NOMO-1 treated with dmso at 0.1 percent for 144 hours (cell line): ENCODE measurements around the gene MX1.
A peak's percentile ranks its signal among the peaks of the same experiment; 100 is the strongest.
"Not testable (repeated sequence)": the region's sequence is repeated elsewhere in the genome, so short reads cannot be mapped to it uniquely, and the experiment has no call there.

Experiments used
- DNase-seq: peaks from one replicate; lab custom pipeline; 2025; ENCODE audit not compliant: unreplicated experiment; lab: John Stamatoyannopoulos, UW

MX1 gene

GRCh38 chr21:41406340-41406739, 19.7 kb upstream of the MX1 start:
- DNase-seq: no peak

GRCh38 chr21:41407541-41408460, 18.2 kb upstream of the MX1 start:
- no peak for DNase-seq

GRCh38 chr21:41410361-41410760, 15.7 kb upstream of the MX1 start:
- no peak for DNase-seq

- no peak for DNase-seq
Measured at GRCh38 chr21:41410767-41411448, 15.1 kb upstream of the MX1 start.

GRCh38 chr21:41411449-41412089, 14.5 kb upstream of the MX1 start:
- no peak for DNase-seq

GRCh38 chr21:41417505-41417904, 8.5 kb upstream of the MX1 start:
- DNase-seq: not testable (repeated sequence)

- DNase-seq: no peak
Measured at GRCh38 chr21:41418393-41418792, 7.6 kb upstream of the MX1 start.

GRCh38 chr21:41418956-41419680, 6.9 kb upstream of the MX1 start:
- no peak for DNase-seq

- DNase-seq: peak; percentile 68
Measured at GRCh38 chr21:41419921-41420862, 5.8 kb upstream of the MX1 start.

- not testable (repeated sequence) for DNase-seq
Measured at GRCh38 chr21:41420998-41421397, 5.0 kb upstream of the MX1 start.

GRCh38 chr21:41422546-41423304, 3.3 kb upstream of the MX1 start:
- no peak for DNase-seq

GRCh38 chr21:41423305-41423636, 2.8 kb upstream of the MX1 start:
- DNase-seq: not testable (repeated sequence)

GRCh38 chr21:41425588-41425953, 468 bp upstream of the MX1 start:
- DNase-seq: no peak

GRCh38 chr21:41426676-41427404, 801 bp downstream of the MX1 start:
- no peak for DNase-seq

- no peak for DNase-seq
Measured at GRCh38 chr21:41427556-41427955, 1.5 kb downstream of the MX1 start.

GRCh38 chr21:41428311-41428710, 2.3 kb downstream of the MX1 start:
- no peak for DNase-seq

GRCh38 chr21:41428847-41429246, 2.8 kb downstream of the MX1 start:
- no peak for DNase-seq

- DNase-seq: no peak
Measured at GRCh38 chr21:41429305-41429704, 3.3 kb downstream of the MX1 start.
